Measurements from ENCODE around the gene PTPRA. TPM values are rescaled to one million over a fixed set of nuclear protein-coding genes. Genes with fewer than 3 reads are reported as not detected.

PTPRA gene
- total and polyA plus RNA-seq, 8 donors, result 8.1 to 157 (median 21.8) TPM

DNA sequence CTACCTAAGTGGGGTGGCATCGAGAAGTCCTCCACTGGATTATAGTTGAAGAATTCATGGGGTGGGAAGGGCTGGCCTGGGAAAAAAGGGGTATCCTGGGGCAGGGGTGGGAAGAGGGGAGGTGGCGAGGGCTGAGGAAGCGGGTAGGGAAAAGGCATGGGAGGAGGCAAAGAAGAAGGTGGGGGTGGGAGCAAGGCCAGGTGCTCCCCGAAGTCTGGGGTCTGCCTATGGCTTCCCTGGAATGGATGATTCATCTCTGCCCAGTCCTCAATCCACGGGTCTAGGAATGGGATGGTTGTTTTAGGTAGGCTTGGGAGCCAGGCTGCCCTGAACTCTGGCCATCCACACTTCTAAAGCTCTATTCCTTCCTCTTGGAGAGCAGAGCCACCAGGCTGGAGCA lies 37.2 kb upstream of the PTPRA start:
- Histone ChIP-seq H3K27me3 (no peaks in the 10 kb centered on the region), H3K4me1 (peaks cover 11 to 26% (median 15%) of the 10 kb centered on the region in 4 donors), H3K27ac (no peak overlapping the region), H3K9me3 (no peaks in the 10 kb centered on the region), H3K4me3 (no peak overlapping the region), H3K36me3 (peaks cover 0 to 43% (median 36%) of the 10 kb centered on the region in 4 donors)
- WGBS, 5 donors, result 86 to 97% (median 90%) methylated on average over 5 of the region's 5 CpGs
- TF ChIP-seq EP300 (IDR thresholded peaks at IDR 0.05), result no peak
- TF ChIP-seq, protein P1, sequence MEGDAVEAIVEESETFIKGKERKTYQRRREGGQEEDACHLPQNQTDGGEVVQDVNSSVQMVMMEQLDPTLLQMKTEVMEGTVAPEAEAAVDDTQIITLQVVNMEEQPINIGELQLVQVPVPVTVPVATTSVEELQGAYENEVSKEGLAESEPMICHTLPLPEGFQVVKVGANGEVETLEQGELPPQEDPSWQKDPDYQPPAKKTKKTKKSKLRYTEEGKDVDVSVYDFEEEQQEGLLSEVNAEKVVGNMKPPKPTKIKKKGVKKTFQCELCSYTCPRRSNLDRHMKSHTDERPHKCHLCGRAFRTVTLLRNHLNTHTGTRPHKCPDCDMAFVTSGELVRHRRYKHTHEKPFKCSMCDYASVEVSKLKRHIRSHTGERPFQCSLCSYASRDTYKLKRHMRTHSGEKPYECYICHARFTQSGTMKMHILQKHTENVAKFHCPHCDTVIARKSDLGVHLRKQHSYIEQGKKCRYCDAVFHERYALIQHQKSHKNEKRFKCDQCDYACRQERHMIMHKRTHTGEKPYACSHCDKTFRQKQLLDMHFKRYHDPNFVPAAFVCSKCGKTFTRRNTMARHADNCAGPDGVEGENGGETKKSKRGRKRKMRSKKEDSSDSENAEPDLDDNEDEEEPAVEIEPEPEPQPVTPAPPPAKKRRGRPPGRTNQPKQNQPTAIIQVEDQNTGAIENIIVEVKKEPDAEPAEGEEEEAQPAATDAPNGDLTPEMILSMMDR (IDR thresholded peaks at IDR 0.05), result no peak
- TF ChIP-seq POLR2AphosphoS5 (IDR thresholded peaks at IDR 0.05), result no peak
- no peak for TF ChIP-seq POLR2A (IDR thresholded peaks at IDR 0.05)
- intact Hi-C loops (cut with DNase I; ENCODE audit: low total_unique reads), result no loop called here
- no peak for DNase-seq

DNA sequence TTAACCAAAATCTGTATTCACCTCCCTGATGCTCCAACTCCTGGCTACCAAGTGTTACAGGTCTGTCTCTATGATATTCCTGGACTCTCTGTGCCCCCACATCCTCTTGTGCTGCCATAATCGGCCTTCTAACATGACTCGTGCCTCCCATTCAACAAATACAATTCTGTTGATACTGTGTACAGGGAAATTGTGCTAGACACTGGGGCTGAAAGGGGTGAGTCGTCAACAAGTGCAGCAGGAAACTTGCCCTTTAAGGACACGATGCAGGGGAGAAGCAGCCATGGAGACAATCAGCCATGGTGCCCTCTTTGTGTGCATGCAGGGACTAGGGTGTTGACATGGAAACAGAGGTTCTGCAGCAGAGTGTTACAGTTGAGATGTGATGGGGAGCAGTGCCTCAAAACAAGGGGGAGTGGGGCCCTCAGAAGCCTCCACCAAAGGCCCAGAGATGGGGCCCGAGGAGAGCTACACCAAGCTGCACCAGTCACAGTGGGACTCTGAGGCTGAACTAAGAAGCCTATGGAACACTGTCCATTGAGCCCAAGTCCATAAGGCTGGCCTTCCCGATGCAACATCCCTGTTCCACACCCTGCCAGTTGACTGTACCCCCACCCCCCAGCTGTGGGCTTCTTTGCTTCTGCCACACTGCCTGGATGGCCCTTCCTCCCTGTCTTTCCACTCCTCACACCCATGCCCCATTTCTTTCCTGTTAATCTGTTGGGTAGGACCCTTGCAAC lies 35.9 kb upstream of the PTPRA start:
- 80 to 87% (median 84%) methylated on average over 6 of the region's 6 CpGs for WGBS, 5 donors
- Histone ChIP-seq H3K9me3 (no peaks in the 10 kb centered on the region), H3K4me3 (no peak overlapping the region), H3K4me1 (peaks cover 21 to 30% (median 28%) of the 10 kb centered on the region in 4 donors), H3K27me3 (no peaks in the 10 kb centered on the region), H3K27ac (no peak overlapping the region), H3K36me3 (peaks cover 0 to 43% (median 36%) of the 10 kb centered on the region in 4 donors)
- no peak for DNase-seq
- no peak for TF ChIP-seq POLR2A (IDR thresholded peaks at IDR 0.05)
- no peak for TF ChIP-seq POLR2AphosphoS5 (IDR thresholded peaks at IDR 0.05)
- no peak for TF ChIP-seq EP300 (IDR thresholded peaks at IDR 0.05)
- intact Hi-C loops (cut with DNase I; ENCODE audit: low total_unique reads), result no loop called here

DNA sequence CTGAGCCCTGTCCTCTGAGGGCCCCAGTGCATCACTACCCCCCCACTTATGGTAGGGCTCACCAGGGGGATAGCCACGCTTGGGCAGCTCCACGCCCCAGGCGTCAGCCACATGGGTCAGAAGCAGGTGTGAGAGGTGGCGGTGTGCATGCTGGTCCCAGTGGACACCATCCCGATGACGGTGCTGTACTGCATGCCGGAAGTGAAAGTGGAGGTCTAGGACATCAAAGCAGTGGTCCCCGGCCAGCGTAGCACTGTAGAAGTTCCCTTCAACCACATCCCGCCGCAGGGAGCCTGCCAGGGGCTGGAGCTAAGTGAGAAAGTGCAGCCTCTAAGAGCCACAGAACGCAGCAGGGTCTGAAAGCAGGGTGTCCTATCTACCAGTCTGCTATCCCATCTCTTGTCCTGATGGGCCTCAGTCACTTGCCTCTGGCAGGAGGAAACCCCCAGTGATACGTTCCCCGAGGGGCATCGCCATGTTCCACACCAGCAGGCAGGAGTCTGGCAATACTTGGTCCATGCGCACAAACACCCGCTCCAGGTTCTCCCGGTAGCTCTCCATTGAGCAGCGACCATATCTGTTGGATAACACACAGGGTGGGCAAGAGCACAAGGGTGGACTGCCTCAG lies 35.0 kb upstream of the PTPRA start:
- intact Hi-C loops (cut with DNase I; ENCODE audit: low total_unique reads), result no loop called here
- H3K4me1 ChIP-seq, result peaks cover 21 to 30% (median 28%) of the 10 kb centered on the region in 4 donors
- H3K27ac ChIP-seq, result no peak overlapping the region
- H3K27me3 ChIP-seq, result no peaks in the 10 kb centered on the region
- DNase-seq, result no peak
- H3K36me3 ChIP-seq, result peaks cover 0 to 43% (median 36%) of the 10 kb centered on the region in 4 donors
- TF ChIP-seq, protein P1 (IDR thresholded peaks at IDR 0.05), result no peak
- TF ChIP-seq POLR2A (IDR thresholded peaks at IDR 0.05) (no peak), POLR2AphosphoS5 (IDR thresholded peaks at IDR 0.05) (no peak), EP300 (IDR thresholded peaks at IDR 0.05) (no peak)
- no peaks in the 10 kb centered on the region for H3K9me3 ChIP-seq
- no peak overlapping the region for H3K4me3 ChIP-seq
- WGBS, 5 donors, result 94 to 98% (median 96%) methylated on average over 19 of the region's 19 CpGs

DNA sequence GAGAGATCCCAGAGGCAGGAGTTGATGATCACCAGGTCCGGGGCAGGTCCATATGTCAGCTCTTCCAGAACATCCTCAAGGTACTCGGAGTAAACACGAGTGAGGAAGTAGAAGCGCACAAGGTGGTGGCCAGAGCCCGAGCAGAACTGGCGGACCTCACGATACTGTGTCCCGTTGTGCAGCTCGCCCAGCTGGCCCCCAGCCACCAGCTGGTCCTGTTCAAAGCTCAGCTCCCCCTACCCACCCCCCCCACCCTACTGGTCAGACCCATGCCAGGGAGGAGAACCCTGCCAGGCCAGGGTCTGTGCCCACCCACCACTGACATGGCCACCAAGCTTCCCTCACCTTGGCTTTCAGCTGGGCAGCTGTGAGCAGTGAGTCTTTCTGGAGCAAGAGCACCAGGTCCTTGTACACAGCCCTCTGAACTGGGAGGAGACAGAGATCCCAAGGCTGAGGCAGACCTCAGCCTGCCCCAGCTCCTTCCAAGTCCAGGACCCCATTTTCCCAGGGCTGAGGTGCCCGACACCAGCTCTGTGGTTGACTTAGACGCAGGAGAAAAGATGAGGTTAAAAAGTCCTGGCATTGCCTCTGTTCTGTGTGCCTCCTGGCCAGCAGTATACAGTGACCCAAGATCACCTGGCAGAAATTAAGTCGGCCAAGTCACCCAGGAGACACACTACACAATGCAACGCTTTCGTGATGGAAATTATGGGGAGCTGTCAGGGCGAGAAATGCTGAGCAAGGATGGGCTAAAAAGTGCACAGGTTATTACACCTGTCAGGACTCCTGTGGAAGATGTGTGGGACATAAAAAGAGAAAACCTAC lies 34.2 kb upstream of the PTPRA start:
- H3K27ac ChIP-seq, result peak overlapping the region in 1 of 5 donors; percentile 93
- no peaks in the 10 kb centered on the region for H3K27me3 ChIP-seq
- peaks cover 0 to 43% (median 36%) of the 10 kb centered on the region in 4 donors for H3K36me3 ChIP-seq
- H3K9me3 ChIP-seq, result no peaks in the 10 kb centered on the region
- peaks cover 21 to 30% (median 28%) of the 10 kb centered on the region in 4 donors for H3K4me1 ChIP-seq
- peak overlapping the region in 2 of 4 donors; percentile 79 to 97 for H3K4me3 ChIP-seq
- no peak for DNase-seq
- intact Hi-C loops (cut with DNase I; ENCODE audit: low total_unique reads), result no loop called here
- 89 to 95% (median 93%) methylated on average over 15 of the region's 15 CpGs for WGBS, 5 donors
- no peak for TF ChIP-seq POLR2AphosphoS5 (IDR thresholded peaks at IDR 0.05)
- no peak for TF ChIP-seq EP300 (IDR thresholded peaks at IDR 0.05)
- TF ChIP-seq, protein P1 (IDR thresholded peaks at IDR 0.05), result no peak
- TF ChIP-seq POLR2A (IDR thresholded peaks at IDR 0.05), result no peak

All from stomach (tissue), 9 donors.